ENCODE data around the gene PABPN1.
"Not testable (repeated sequence)": the region's sequence is repeated elsewhere in the genome, so short reads cannot be mapped to it uniquely, and the experiment has no call there.

Gene PABPN1, protein sequence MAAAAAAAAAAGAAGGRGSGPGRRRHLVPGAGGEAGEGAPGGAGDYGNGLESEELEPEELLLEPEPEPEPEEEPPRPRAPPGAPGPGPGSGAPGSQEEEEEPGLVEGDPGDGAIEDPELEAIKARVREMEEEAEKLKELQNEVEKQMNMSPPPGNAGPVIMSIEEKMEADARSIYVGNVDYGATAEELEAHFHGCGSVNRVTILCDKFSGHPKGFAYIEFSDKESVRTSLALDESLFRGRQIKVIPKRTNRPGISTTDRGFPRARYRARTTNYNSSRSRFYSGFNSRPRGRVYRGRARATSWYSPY

DNA sequence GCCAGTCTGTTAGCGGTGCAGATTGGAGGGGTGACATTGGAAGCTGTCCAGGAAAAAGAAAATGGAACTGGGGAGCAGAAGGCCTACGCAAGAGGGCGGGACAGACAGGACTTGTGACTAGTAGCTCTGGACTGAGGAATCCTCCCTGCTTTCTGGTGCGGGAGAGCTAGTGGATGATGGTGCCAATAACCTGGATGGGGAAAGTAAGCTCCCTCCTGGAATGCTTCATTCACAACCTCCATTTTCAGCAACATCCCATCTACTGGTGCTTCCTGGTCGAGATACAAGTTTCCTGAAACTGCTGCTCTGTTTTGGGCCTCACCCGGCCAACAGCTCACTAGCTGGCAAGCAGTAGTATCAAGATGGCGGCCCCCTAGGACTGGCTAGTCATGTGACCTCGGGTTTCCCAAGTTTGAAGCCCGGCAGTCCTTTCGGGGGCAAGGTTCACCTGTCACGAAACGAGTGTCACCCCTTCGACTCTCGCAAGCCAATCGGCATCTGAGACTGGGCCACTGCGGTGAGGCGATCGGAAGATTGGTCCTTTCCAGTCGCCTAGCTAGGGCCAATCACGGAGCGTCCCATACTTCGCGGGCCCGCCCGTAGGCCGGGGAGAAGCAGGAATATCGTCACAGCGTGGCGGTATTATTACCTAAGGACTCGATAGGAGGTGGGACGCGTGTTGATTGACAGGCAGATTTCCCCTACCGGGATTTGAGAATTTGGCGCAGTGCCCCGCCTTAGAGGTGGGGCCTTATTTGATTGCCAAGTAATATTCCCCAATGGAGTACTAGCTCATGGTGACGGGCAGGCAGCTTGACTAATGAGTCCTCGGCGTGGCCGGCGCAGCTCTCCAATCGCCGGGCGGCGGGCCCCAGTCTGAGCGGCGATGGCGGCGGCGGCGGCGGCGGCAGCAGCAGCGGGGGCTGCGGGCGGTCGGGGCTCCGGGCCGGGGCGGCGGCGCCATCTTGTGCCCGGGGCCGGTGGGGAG, at the start of gene PABPN1:
Gene PABPN1, plus strand, starts transcription at position 874 of the 988 bp plus-strand sequence. Its CDS starts 13 bp downstream, at position 887.
- DNase-seq = peak; percentile 100

DNA sequence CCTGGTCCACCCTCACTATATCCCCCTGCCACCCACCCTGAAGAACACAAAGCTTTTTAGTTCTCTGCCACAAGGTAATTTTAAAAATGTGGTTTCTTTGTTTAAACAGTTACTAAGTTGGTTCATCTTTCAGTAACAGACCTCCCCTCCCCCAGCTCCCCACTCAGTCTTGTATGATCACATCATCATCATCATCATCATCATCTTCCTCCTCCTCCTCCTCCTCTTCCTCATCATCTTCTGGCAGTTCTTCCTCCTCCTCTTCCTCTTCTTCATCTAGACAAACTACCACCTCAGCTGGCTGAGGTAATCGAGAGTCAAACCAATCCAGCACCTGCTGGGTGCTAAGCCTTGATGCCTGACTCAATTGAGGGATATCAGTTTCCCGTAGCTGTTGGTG, 45.8 kb upstream of the PABPN1 start:
- no peak for DNase-seq

DNA sequence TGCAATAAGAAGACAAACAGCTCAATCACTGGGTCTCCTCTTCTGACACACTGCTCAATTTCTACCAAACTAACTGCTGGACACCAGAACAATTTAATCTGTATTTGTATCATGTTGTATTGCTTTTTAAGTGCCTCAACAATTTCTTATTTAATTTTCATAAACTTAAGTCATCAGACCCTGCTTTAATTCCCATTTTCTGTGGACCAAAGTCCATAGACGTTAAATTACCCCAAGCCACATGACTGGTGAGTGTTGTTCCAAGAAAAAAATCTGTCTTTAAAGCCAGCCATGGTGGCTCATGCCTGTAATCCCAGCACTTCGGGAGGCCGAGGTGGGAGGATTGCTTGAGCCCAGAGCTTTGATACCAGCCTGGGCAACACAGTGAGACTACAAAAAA, 44.1 kb upstream of the PABPN1 start:
- DNase-seq = no peak

DNA sequence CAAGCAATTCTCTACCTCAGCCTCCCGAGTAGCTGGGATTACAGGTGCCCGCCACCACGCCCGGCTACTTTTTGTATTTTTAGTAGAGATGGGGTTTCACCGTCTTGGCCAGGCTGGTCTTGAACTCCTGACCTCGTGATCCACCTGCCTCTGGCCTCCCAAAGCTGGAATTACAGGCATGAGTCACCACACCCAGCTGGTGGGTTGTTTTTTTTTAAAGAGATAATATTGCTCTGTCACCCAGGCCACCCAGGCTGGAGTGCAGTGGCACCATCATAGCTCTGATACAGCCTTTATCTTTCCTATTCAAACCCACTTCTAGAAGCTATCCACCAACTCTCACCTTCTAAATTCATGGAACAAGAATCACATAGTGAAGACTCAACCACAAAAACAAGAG, 43.3 kb upstream of the PABPN1 start:
- DNase-seq = not testable (repeated sequence)

DNA sequence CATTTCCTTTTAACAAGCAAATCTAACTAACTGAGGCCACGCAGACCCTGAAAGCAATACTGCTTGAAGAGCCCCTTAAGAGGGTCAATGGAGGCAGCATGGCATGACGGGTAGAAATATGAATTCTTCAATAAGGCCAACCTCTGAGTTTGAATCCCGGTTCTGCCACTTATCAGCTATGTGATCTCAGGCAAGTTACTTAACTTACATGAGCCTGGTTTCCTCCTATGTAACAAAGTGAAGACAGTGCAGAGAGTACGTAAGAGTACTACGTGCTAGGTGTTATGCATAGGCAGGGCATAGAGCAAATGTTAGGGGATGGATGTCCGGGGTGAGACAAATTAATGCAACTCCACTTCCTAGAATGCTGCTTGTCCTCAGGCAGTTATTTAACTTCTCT, 40.0 kb upstream of the PABPN1 start:
- no peak for DNase-seq

DNA sequence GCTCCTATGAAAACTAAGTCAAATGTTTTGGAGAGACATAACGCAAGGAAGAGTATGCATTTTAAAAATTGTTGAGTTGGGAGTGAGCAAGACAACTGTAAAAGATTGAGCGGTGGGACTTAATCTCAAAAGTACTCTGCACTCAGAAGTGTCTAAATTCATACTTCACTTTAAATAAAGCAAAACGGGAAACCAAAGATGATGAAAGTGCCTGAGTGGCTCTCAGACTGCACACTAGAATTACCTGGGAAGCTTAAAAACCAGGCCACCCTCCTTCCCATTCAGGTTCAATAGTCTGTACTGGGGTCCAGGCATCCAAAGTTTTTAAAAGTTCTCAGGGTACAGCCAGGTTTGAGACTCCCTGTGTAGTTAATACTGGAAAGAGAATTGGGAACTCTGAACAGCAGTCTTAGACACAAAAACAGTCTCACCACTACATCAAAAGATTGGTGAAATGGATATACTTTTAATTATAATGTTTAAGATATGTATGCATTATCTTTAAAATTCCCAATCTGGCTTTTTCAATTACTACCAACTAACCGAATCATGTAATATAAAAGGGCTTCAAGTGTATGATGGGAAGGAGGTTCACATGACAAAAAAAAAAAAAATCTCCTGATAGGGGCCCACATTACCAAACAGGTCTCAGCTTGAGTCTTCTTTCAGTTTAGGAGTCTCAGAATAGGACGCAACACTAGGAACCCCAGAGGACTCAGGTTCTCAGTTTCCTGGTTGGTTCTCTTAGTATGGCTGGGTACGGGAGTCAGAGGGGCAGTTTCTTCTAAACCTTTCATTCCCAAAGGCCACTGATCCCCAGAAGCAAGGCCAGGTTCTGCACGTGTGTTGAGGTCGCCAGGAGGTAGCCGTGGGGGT, 36.4 kb upstream of the PABPN1 start:
- DNase-seq = peak in 1 of 2 experiments; percentile 26

DNA sequence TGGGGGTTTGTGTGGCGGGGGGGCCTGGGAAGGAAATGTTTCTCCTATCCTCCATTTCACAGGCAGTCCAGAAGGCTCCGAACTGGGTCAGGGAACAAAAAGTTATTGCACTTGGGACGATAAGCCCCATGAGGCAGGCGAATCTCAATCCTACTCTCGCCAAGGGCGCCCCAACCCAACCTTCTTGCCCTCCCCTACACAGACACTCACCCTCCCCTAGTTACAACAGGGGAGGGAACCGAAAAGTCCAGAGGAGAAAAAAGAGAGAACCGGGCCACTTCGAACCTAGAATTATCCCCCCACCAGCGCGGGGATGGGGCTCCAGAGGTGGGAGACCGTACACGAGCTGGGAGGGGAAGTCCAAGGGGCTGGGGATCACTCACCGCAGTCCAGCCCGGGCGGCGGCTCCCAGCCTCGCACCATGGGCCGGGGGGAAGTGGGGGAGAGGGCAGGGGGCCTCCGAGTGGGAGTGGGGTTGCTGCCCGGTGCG, 35.7 kb upstream of the PABPN1 start:
- no peak for DNase-seq

DNA sequence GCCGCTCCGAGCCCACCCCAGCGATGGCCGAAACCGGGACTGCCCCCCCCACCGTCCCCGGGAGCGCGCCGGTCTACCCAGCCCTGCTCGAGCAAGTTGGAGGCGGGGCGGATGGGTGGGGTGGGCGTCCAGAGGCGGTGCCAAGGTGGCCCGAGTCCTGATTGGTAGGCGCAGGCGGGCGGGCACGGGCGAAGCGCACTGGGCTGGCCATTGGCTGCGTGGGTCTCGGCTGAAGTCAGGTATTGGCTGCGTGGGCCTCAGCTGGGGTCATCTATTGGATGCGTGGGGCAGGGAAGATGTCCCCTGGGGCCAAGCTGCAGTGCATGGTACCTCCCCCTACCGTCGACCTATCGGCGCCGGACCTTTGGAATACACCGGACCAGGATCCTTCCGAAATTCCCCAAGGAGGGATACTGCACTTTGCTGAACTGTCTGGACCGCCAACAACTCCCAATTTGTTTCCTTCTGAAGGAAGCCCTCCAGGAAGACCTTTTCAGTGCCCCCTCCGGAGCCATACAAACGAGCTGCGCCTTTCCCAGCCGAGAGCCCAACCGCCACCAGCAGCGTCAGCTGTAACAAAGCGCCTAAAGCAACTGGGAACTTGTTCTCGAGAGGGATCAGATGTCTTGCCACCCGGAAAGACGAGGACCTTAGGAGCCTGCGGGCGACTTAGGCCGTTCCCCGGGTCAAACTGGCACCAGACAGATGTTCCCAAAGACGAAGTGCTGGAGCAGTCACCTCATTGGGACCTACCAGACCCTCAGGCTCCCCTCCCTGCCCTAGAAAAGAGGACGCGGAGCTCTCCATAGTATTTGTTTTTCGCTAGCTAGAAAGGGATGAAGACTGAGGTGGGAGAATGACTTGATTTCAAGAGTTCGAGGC, 35.0 kb upstream of the PABPN1 start, which contains the start of gene HOMEZ:
Gene HOMEZ, minus strand, starts transcription at position 113 of the 882 bp plus-strand sequence. CDS start 180 bp downstream, outside the sequence.
- peak; percentile 97 to 99 for DNase-seq

DNA sequence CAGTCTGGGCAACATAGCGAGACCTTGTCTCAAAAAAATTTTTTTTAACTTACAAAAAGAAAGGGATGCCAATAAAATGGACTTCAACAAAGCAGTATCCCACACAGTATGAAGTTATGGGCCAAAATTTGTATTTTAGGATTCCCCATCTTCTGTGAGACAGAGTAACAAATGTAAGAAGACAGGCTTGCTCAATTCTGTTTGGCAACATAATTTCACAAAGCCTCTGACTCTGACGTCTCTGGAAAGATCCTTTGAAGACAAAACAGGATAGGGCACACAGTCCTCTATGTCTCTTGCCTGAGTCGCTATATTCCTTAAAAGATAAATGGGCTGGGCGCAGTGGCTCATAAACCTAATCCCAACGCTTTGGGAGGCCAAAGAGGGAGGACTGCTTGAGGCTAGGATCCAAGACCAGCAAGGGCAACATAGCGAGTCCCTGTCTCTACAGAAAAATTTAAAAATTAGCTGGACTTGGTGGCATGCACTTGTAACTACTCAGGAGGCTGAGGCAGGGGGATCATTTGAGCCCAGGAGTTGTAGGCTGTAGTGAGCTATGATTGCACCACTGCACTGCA, 34.3 kb upstream of the PABPN1 start:
- DNase-seq = no peak

DNA sequence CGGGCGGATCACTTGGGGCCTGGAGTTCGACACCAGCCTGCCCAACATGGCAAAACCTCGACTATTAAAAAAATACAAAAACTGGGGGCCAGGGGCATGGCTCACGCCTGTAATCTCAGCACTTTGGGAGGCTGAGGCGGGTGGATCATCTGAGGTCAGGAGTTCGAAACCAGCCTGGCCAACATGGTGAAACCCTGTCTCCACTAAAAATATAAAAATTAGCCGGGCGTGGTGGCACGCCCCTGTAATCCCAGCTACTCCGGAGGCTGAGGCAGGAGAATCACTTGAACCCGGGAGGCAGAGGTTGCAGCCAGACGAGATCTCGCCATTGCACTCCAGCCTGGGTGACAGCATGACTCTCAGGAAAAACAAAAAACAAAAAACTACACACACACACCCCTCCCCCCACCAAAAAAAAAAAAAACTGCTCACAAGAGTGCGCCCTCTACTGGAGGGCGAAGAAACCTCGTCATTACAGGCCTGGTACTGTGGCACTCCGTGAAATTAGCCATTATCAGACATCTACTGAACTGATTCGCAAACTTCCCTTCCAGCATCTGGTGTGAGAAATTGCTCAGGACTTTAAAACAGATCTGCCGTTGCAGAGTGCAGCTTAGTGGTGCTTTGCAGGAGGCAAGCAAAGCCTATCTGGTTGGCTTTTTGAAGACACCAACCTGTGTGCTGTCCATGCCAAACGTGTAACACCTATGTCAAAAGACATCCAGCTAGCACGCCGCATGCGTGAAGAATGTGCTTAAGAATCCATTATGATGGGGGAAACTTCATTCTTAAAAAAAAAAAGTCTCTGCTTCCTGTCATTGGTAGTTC, 26.3 kb upstream of the PABPN1 start:
- DNase-seq = peak; percentile 53 to 61

DNA sequence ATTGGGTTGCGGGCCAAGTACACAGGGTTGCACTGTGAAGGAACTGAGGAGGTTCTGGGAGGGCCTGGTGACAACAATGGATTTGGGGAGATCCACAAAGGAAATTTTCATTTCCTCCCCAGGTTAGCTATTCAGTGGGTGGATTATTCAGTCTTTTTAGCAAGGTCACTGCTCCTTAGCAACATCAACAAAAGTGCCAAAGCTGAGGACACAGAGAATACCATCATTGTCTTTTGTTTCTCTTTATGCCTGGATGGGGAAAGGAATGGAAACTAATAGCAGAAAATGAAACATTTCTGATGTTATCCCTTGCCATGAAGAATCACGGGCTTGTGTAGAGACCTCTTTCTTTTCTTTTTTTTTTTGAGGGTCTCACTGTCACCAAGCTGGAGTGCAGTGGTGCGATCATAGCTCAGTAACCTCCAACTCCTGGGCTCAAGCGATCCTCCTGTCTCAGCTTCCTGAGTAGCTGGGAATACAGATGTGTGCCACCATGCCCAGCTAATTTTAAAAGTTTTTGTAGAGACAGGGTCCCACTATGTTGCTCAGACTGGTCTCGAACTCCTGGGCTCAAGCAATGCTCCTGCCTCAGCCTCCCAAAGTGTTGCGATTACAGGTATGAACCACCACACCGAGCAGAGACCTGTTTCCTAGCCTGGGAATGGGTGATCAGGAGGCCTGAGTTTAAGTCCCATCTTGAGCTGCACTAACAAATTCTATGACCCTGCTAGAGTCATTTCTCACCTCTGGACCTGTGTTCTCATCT, 25.1 kb upstream of the PABPN1 start:
- no peak for DNase-seq

DNA sequence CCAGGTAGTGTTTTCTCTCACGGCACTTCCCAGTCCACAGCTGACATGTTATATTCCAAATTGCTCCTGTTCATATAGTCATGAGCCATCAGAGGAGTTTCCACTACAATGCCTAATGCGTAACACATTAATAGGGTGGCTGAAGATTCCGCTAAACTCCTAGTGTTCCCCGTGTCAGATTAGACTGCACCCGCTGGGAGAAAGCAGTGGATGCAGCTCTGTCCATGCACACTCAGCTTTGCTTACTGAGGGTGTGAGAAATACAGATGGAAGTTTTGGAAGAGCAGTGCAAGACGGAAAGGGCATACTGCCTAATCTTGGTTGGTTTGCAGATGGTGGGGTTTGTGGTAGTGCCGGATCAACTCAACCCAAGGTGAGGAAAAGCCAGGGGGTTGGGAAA, 24.2 kb upstream of the PABPN1 start:
- no peak for DNase-seq

DNA sequence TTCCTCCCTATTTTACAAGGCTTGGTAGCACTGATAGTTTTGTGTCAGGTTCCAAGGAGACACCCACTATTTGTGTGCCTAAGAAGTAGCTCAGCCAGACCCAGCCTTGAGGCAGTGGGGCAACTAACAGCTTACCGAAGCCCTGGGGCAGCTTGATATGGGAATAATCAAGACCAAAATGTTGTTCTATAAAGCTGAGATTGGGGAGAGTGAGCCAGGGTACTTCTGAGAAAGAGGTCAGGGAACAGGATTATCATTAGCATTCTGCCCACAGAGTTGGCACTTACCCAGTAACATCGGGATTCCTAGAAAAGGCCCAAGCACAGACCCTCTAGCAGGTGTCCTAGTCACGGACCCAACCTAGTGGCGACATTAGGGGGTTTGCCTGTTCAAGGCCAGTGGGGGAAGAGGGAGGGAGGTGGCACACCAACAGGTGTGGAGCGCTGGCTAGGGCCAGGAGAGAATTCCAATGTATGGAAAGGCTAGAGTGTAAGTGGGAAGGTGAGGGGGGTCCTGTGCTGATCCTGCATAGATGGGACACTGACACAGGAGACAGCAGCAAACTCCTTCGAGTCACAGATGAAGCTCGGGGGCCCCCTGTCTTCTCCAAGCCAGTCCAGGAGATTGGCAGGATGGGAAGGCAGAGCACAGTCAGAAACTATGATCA, 23.5 kb upstream of the PABPN1 start:
- no peak for DNase-seq

DNA sequence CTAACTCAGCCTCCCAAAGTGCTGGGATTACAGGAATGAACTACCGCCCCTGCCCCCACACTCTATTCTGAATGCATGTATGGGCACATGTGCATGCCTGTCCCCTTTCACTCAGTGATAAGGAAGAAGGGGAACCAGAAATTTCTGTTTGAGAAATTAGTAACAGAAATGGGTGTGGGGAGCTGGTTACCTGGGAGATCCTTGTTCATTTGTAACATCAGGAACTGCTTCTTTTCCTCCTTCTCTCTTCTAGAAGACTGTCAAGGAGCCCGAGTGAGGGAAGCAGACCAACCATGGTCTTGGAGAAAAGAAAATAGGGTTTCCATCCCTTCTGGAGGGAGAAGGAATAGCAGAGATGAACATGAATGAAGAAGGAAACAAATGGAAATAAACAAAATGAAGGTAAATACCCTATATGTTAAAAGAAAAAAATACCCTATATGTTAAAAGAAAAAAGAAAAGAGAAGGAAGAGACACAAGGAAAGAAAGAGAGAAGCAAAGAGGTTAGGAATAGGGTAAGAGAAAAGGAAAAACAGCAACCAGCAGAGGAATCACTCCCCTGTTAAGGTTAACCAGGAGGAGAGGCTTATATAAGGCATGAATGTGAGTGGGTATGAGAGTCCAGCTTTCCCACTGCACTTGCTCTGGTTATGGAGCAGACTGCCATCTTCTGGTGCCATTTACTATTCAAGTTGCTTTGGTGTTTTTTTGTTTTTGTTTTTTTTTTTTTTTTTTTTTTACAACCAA, 21.9 kb upstream of the PABPN1 start:
- peak; percentile 20 to 58 for DNase-seq

DNA sequence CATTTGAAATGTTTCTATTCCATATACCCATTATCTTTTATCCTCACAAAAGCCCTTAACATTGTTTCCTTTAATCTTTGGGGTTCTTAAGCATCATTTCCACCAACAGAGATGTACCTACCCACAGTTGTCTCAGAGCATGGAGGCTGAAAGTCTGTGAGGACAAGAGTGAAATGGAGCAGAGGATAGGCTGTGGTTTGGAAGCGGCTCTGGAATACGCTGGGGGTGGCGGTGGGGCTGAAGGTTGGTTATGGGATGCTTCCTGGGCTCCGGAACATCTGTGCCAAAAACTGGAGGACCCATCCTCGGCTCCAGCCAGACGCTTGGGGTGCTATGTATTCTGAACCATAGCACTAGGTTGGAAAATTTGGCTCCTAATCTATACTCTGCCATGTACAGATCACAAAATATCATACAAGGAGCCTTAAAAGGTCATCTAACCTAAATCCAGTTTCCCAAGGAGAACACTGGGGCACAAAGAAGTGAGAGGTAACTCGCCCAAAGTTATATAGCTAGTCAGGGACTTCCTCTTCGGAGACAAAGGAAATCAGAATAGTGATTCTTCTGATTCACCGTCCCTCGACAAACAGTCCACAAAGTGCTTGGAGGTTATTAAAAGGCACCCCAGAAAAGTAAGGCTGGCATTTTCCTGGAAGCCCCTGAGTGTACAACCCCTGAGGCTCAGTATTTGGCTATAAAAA, 21.1 kb upstream of the PABPN1 start:
- no peak for DNase-seq

DNA sequence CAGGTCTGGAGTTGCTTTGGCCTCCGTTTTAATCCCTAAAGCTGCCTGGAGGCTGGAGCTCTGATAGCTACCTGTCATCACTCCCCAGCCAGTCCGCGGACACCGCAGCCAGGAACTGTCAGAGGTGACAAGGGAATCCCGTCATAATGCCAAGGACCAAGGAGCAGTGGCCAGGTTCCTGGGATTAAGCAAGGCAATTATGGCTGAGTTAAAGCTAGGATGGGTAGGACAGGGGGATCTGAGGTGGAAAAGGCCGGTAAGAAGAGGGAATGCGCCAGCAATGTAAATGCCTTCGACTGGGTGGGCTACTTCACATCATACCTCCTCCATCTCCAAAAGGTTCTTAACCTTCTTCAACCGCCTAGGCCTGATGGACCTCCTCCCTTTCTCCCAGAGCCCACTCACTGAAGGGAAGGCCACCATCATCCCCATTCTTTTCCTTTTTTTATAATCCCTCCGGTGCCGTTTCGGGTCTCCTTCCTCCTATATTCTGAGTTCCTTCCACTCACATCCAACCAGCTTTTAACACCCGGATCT, 20.5 kb upstream of the PABPN1 start:
- peak; percentile 2 to 30 for DNase-seq
